Measurements from ENCODE around the gene CEP57.
"Not testable (repeated sequence)": the region's sequence is repeated elsewhere in the genome, so short reads cannot be mapped to it uniquely, and the experiment has no call there.

The CEP57 gene

GRCh38 chr11:95850137-95850536 is 59.8 kb downstream of the CEP57 start:
- H3K27ac ChIP-seq: no peak overlapping the region

DNA sequence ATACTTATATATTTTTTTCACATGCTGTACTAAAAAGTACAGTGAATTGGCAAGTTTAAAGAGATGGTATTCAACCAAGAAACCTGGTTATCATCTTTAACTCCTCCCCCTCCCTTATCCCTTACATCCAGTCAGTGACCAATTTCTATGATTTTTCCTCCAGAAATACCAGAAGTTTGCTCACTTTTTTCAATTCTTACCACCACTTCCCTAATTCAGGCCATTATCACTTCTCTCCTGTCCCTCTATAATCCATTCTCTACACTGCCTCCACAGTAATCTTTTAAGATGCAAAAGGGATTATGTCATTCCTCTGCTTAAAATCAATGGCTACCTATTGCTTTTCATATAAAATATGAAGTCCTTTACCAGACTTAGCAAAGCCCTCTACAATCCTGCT is 62.8 kb downstream of the CEP57 start:
- H3K27ac ChIP-seq: no peak overlapping the region
- DNase-seq (ENCODE audit: low read depth, low spot score): no peak

More at GRCh38 chr11:95850137-95850536, 59.8 kb downstream of the CEP57 start:
- DNase-seq (ENCODE audit: low read depth, low spot score): no peak

DNA sequence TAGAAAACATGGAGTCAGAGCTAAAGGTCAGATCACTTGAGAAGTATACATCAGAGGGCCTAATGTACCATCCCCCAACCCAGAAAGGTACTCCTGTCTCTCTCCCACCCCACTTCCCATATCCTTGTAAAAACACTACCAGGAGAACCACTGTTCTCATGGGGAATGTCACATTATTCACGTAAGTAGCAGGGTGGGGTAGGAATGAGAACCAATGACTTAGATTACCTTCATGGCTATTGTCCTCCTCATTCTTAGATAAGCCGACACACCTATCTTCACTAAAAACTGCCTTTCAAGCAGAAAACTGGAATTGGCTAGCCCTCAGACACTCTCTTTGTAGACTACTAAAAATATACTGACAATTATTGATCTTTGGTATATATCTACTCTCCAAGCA is 63.6 kb downstream of the CEP57 start:
- H3K27ac ChIP-seq: no peak overlapping the region
- no peak for DNase-seq (ENCODE audit: low read depth, low spot score)

DNA sequence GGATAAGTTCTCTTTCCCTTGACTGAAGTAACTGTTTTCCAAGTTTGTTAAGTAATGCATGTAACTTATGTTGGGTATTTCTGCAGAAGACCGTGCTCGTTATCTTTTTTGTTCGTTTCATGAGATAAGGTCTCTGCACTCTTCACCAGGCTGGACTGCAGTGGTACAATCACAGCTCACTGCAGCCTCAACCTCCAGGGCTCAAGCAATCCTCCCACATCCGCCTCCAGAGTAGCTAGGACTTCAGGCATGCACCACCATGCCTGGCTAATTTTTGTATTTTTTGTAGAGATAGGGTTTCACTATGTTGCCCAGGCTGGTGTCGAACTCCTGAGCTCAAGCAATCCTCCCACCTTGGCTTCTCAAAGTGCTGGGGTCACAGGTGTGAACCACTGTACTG is 64.1 kb downstream of the CEP57 start:
- DNase-seq (ENCODE audit: low read depth, low spot score): not testable (repeated sequence)

DNA sequence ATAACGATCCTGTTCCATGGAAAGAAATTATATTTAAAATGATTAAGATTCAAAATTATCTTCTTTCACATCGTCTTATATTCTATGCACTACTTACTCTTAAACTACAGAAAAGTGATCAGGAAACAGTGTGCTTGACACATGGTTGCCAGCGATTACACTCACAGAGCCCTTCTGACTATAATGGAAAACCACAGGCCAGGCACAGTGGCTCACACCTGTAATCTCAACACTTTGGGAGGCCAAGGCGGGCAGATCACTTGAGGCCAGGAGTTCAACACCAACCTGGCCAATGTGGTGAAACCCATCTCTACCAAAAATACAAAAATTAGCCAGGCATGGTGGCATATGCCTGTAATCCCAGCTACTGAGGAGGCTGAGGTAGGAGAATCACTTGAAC is 69.7 kb downstream of the CEP57 start:
- H3K27ac ChIP-seq; DNase-seq (ENCODE audit: low read depth, low spot score): not testable (repeated sequence)

More for the DNA sequence above, 64.1 kb downstream of the CEP57 start:
- H3K27ac ChIP-seq: not testable (repeated sequence)

DNA sequence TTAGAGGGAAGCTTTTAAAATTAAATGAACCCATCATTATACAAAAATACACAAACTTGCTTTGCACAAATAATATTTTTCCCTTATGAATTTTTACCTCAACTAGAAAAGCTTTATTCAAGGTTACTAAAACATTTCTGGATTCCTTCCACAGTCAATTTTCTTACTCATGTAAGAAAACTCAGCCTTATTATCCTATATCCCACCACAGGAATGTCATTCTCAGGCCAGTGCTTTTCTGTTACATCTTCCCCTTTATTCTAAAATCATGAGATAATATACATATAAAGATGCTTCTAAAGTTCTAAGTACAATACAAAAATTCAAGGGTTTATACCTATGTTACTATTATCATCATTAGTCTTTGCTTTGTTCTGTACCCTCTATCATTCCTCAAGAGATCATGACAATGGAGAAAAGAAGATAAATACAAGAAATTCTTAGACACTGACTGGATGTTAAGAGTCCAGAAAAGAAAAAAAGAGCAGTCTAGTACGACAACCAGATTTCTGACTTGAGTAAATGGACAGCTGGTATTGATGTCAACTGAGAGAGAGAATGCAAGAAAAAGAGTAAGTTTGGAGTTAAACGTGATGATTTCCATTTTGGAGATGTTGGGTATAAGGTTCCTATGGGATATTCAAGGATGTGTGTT is 73.3 kb downstream of the CEP57 start:
- no peak overlapping the region for H3K27ac ChIP-seq
- no peak for DNase-seq (ENCODE audit: low read depth, low spot score)

GRCh38 chr11:95867105-95867504 is 76.8 kb downstream of the CEP57 start:
- no peak for DNase-seq (ENCODE audit: low read depth, low spot score)
- H3K27ac ChIP-seq: no peak overlapping the region

DNA sequence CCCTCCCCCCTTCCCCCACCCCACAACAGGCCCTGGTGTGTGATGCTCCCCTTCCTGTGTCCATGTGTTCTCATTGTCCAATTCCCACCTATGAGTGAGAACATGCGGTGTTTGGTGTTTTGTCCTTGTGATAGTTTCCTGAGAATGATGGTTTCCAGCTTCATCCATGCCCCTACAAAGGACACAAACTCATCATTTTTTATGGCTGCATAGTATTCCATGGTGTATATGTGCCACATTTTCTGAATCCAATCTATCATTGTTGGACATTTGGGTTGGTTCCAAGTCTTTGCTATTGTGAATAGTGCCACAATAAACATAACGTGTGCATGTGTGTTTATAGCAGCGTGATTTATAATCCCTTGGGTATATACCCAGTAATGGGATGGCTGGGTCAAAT is 80.6 kb downstream of the CEP57 start:
- not testable (repeated sequence) for H3K27ac ChIP-seq; DNase-seq (ENCODE audit: low read depth, low spot score)

GRCh38 chr11:95877291-95877690 is 87.0 kb downstream of the CEP57 start:
- peak; percentile 69 for DNase-seq (ENCODE audit: low read depth, low spot score)
- H3K27ac ChIP-seq: peak overlapping the region; percentile 36

Data from epithelial cell of prostate (primary cell).